Measurements from ENCODE around the gene C19orf47. TPM values are rescaled to one million over a fixed set of nuclear protein-coding genes. Genes with fewer than 3 reads are reported as not detected.

The C19orf47 gene
- total and polyA plus RNA-seq, 2 donors (not counting 3 experiments of a cell fraction or from before 2014, with no cell fraction given): 16.4 to 27.0 TPM

DNA sequence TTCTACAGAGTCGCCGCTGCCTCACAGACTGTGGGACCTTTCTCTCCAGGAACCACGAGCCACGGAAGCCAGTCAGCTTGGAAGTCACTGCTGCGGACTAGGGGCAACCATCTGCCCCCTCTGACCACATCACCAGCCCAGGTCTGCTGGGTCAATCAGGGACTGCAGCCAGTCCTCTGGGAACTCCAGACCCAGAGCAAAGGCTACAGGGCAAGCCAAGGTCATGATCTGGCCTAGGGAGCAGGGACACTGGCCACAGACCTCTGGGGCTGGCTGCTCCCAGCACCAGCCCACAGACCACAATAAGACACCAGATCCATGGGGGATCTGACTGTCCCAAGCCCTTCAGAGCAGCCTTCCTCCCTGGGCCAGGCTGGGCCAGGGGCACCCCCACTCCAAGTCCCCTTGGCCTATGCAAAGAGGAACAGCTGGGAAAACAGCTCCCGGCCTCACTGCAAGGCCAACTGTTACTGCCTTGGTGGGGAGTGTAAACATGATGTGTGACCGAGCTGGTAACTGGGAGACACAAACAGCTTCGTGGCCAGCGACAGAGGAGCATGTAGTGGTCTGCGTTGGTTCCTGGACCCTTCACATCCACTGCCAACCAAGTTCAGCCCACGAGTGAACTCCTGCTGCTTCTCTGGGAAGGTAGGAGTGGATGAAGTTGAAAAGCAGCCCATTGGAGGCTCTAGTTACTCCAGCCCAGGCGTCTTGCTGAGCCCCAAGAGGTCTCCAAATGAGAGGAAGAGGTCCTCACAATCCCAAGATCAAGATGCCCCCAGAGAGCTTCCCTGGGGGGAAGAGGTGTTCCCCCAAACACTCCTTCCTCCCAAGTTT, 64.6 kb downstream of the C19orf47 start:
- Histone ChIP-seq H3K79me2 (ENCODE audit: control insufficient read depth, insufficient read depth, low read length) (peaks cover 60% of the 10 kb centered on the region), H4K20me1 (replicated peaks; ENCODE audit: control insufficient read depth, extremely low read depth, insufficient read depth, low read length) (no peaks in the 10 kb centered on the region), H3K27ac (ENCODE audit: insufficient read depth, low read depth, low read length) (peak overlapping the region; percentile 67), H3K27me3 (ENCODE audit: control insufficient read depth in 2 of 2, insufficient read depth in 2 of 2, low read length in 2 of 2) (no peaks in the 10 kb centered on the region), H2AFZ (ENCODE audit: low read depth, low read length) (no peak overlapping the region), H3K4me2 (ENCODE audit: insufficient read depth, low read length) (peak overlapping the region; percentile 96), H3K4me3 (replicated peaks in 1 of 3; ENCODE audit: insufficient read depth in 1 of 3, low read depth in 1 of 3, low read length in 3 of 3) (peak overlapping the region in 2 of 3 experiments; percentile 83 to 86), H3K9ac (replicated peaks; ENCODE audit: extremely low read depth, insufficient read depth, low read length) (peak overlapping the region; percentile 88), H3K4me1 (ENCODE audit: control insufficient read depth, extremely low read depth, insufficient read depth, low read length) (peaks cover 11% of the 10 kb centered on the region), H3K9me1 (replicated peaks; ENCODE audit: control insufficient read depth, extremely low read depth, insufficient read depth, low read length) (no peaks in the 10 kb centered on the region), H3K36me3 (ENCODE audit: control insufficient read depth in 2 of 2, extremely low read depth in 1 of 2, insufficient read depth in 2 of 2, low read length in 2 of 2) (peaks cover 0 to 3% of the 10 kb centered on the region in 2 experiments), H3K9me3 (replicated peaks; ENCODE audit: control insufficient read depth, insufficient read depth, low read length) (no peaks in the 10 kb centered on the region)
- no peak for TF ChIP-seq JUN (IDR thresholded peaks at IDR 0.05; ENCODE audit: borderline replicate concordance, insufficient read depth, insufficient read length, low read depth)
- no peak for TF ChIP-seq MYC (IDR thresholded peaks at IDR 0.05; ENCODE audit: low read depth, low read length)
- TF ChIP-seq FOS (IDR thresholded peaks at IDR 0.05; ENCODE audit: borderline replicate concordance, insufficient read depth, low read length): no peak
- TF ChIP-seq EZH2 (IDR thresholded peaks at IDR 0.05; ENCODE audit: borderline replicate concordance, low read depth, low read length, severe bottlenecking): no peak
- no peak for TF ChIP-seq POLR2A (IDR thresholded peaks at IDR 0.05; ENCODE audit: low read depth, low read length)
- ChIA-PET CTCF (interaction anchor here (0.8 to 1.8 kb wide), 2 partner anchors 22 to 24 kb away, joined by 3 to 5 read pairs; no protein-coding TSS in a partner anchor), POLR2A (no interaction called here)
- intact Hi-C loops (cut with micrococcal nuclease) (loop anchor here (2.0 kb wide), 1 partner anchor 41 kb away; no protein-coding TSS in a partner anchor), dilution Hi-C loops (cut with MboI; ENCODE audit: extremely low pct_ligation_motif_present, low sequenced_read_pairs) (no loop called here)
- DNase-seq (ENCODE audit: low read depth, low spot score): peak; percentile 8
- no peak for FAIRE-seq
- BruUV-seq (replicated peaks): TSS peak; percentile 49

DNA sequence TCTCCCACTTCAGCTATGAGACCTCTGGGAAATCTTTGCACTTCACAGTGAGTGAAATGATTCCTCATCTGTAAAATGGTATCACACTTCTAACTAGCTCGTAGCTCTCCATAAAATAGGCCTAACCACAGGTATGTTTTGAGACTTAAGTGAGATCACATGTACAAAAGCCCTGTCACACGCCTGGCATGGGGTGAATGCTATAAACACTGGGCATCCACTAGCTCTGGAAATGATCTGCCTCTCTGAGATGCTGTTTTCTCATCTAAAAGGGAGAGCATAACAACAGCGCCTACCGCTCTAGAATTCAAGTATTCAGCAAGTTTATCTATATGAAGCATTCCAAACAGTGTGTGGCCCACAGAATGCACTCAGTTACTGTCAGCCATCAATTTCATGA, 65.3 kb downstream of the C19orf47 start:
- H3K9ac ChIP-seq (replicated peaks; ENCODE audit: extremely low read depth, insufficient read depth, low read length): no peak overlapping the region
- H4K20me1 ChIP-seq (replicated peaks; ENCODE audit: control insufficient read depth, extremely low read depth, insufficient read depth, low read length): no peaks in the 10 kb centered on the region
- no peak overlapping the region for H3K27ac ChIP-seq (ENCODE audit: insufficient read depth, low read depth, low read length)
- H3K4me2 ChIP-seq (ENCODE audit: insufficient read depth, low read length): no peak overlapping the region
- H3K9me1 ChIP-seq (replicated peaks; ENCODE audit: control insufficient read depth, extremely low read depth, insufficient read depth, low read length): no peaks in the 10 kb centered on the region
- FAIRE-seq (no peak), DNase-seq (ENCODE audit: low read depth, low spot score) (no peak)
- H3K79me2 ChIP-seq (ENCODE audit: control insufficient read depth, insufficient read depth, low read length): peaks cover 67% of the 10 kb centered on the region
- CTCF ChIA-PET: interaction anchor here (0.8 kb wide), 1 partner anchor 24 kb away, joined by 3 read pairs; no protein-coding TSS in a partner anchor
- TF ChIP-seq GATA2 (IDR thresholded peaks at IDR 0.05; ENCODE audit: insufficient read depth, insufficient read length, low read depth, low read length) (no peak), MYC (IDR thresholded peaks at IDR 0.05; ENCODE audit: low read depth, low read length) (no peak), JUN (IDR thresholded peaks at IDR 0.05; ENCODE audit: borderline replicate concordance, insufficient read depth, insufficient read length, low read depth) (no peak), EZH2 (IDR thresholded peaks at IDR 0.05; ENCODE audit: borderline replicate concordance, low read depth, low read length, severe bottlenecking) (no peak), FOS (IDR thresholded peaks at IDR 0.05; ENCODE audit: borderline replicate concordance, insufficient read depth, low read length) (no peak), POLR2A (IDR thresholded peaks at IDR 0.05; ENCODE audit: low read depth, low read length) (no peak), POLR2AphosphoS5 (IDR thresholded peaks at IDR 0.05; ENCODE audit: insufficient read depth, low read depth, low read length) (no peak)
- TF ChIP-seq, protein P1, sequence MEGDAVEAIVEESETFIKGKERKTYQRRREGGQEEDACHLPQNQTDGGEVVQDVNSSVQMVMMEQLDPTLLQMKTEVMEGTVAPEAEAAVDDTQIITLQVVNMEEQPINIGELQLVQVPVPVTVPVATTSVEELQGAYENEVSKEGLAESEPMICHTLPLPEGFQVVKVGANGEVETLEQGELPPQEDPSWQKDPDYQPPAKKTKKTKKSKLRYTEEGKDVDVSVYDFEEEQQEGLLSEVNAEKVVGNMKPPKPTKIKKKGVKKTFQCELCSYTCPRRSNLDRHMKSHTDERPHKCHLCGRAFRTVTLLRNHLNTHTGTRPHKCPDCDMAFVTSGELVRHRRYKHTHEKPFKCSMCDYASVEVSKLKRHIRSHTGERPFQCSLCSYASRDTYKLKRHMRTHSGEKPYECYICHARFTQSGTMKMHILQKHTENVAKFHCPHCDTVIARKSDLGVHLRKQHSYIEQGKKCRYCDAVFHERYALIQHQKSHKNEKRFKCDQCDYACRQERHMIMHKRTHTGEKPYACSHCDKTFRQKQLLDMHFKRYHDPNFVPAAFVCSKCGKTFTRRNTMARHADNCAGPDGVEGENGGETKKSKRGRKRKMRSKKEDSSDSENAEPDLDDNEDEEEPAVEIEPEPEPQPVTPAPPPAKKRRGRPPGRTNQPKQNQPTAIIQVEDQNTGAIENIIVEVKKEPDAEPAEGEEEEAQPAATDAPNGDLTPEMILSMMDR (IDR thresholded peaks at IDR 0.05; ENCODE audit: extremely low read depth in 1 of 2, insufficient read depth in 1 of 2, low read depth in 1 of 2, low read length in 2 of 2): no peak
- TF ChIP-seq, protein P2, sequence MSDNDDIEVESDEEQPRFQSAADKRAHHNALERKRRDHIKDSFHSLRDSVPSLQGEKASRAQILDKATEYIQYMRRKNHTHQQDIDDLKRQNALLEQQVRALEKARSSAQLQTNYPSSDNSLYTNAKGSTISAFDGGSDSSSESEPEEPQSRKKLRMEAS (IDR thresholded peaks at IDR 0.05; ENCODE audit: insufficient read depth, insufficient read length): no peak
- H3K36me3 ChIP-seq (ENCODE audit: control insufficient read depth in 2 of 2, extremely low read depth in 1 of 2, insufficient read depth in 2 of 2, low read length in 2 of 2): peaks cover 0 to 3% of the 10 kb centered on the region in 2 experiments
- dilution Hi-C loops (cut with MboI; ENCODE audit: extremely low pct_ligation_motif_present, low sequenced_read_pairs) (no loop called here), intact Hi-C loops (cut with micrococcal nuclease) (no loop called here)
- H3K9me3 ChIP-seq (replicated peaks; ENCODE audit: control insufficient read depth, insufficient read depth, low read length): no peaks in the 10 kb centered on the region
- POLR2A ChIA-PET: no interaction called here
- H3K27me3 ChIP-seq (ENCODE audit: control insufficient read depth in 2 of 2, insufficient read depth in 2 of 2, low read length in 2 of 2): no peaks in the 10 kb centered on the region
- H2AFZ ChIP-seq (ENCODE audit: low read depth, low read length): no peak overlapping the region
- H3K4me1 ChIP-seq (ENCODE audit: control insufficient read depth, extremely low read depth, insufficient read depth, low read length): peaks cover 11% of the 10 kb centered on the region
- H3K4me3 ChIP-seq (replicated peaks in 1 of 3; ENCODE audit: insufficient read depth in 1 of 3, low read depth in 1 of 3, low read length in 3 of 3): no peak overlapping the region
- no TSS peak for BruUV-seq (replicated peaks)

Measured in endothelial cell of umbilical vein (primary cell).